B cell (primary cell): ENCODE data around the gene SCAMP5. TPM values are rescaled to one million over a fixed set of nuclear protein-coding genes. Genes with fewer than 3 reads are reported as not detected.

ENCODE experiments used
- ATAC-seq: fragments of 200-7000 bp; cut with Tn5 transposase; one replicate; pipeline ENCODE4 v1.10.0; 2021; ENCODE audit warnings: low read depth, mild to moderate bottlenecking, moderate number of reproducible peaks, moderate library complexity
- CTCF ChIA-PET: fragments of 350-600 bp; sonication (Branson Sonifier 250); formaldehyde crosslinking; loops from one replicate; lab custom pipeline; 2021; ENCODE audit warnings: antibody characterized with exemption, inconsistent platforms; lab: Charles Lee
- POLR2A ChIA-PET: fragments of 350-600 bp; sonication (Branson Sonifier 250); formaldehyde crosslinking; loops from one replicate; lab custom pipeline; 2021; ENCODE audit warnings: antibody characterized with exemption; lab: Charles Lee
- DNase-seq: peaks from one replicate; pipeline ENCODE4 v3.0.0; 2013
- H2AFZ ChIP-seq: 2 replicates; pipeline ENCODE4 v1.6.1; 2012; ENCODE audit warnings: mild to moderate bottlenecking, low read depth, low read length; ENCODE audit not compliant: insufficient read depth, poor library complexity, severe bottlenecking
- H3K27ac ChIP-seq, 2 donors: 1 replicate in 1 of 2; 2 replicates in 1 of 2; pipeline ENCODE4 v1.5.1; 2012 to 2013; ENCODE audit warnings: low read length in 2 of 2, mild to moderate bottlenecking in 2 of 2, moderate library complexity in 1 of 2
- H3K27me3 ChIP-seq, 4 experiments: fragments of 200-600 bp in 1 of 4; sonication (generic) in 1 of 4; replicated peaks in 1 of 4; 1 replicate in 2 of 4; 2 replicates in 2 of 4; pipeline versions ENCODE4 v1.6.1 to v1.7.0; 2013 to 2016; ENCODE audit warnings: low read length in 3 of 4, mild to moderate bottlenecking in 2 of 4, mixed read lengths in 1 of 4, moderate library complexity in 1 of 4; ENCODE audit not compliant: insufficient read depth in 4 of 4, control insufficient read depth in 3 of 4; ENCODE audit errors: control extremely low read depth in 1 of 4
- H3K36me3 ChIP-seq, 2 experiments: replicated peaks in 1 of 2; 1 replicate in 1 of 2; 2 replicates in 1 of 2; pipeline versions ENCODE4 v1.6.1 to v1.7.1; 2013; ENCODE audit warnings: low read length in 1 of 2; ENCODE audit not compliant: insufficient read depth in 2 of 2, control insufficient read depth in 1 of 2; ENCODE audit errors: control extremely low read depth in 1 of 2, extremely low read depth in 1 of 2
- H3K4me1 ChIP-seq, 2 donors: fragments of 200-600 bp in 1 of 2; sonication (generic) in 1 of 2; 1 replicate in 1 of 2; 2 replicates in 1 of 2; pipeline versions ENCODE4 v1.5.1 to v1.6.1; 2013 to 2017; ENCODE audit warnings: low read length in 2 of 2; ENCODE audit not compliant: control insufficient read depth in 2 of 2, insufficient read depth in 2 of 2
- H3K4me2 ChIP-seq: replicated peaks from 2 replicates; pipeline ENCODE3; 2012; ENCODE audit warnings: mild to moderate bottlenecking, low read depth, low read length; ENCODE audit not compliant: poor library complexity, severe bottlenecking
- H3K4me3 ChIP-seq, 5 experiments: fragments of 200-600 bp in 1 of 5; sonication (generic) in 1 of 5; 1 replicate in 3 of 5; 2 replicates in 2 of 5; pipeline versions ENCODE4 v1.5.1 to v1.7.0; 2011 to 2016; ENCODE audit warnings: low read length in 4 of 5, mild to moderate bottlenecking in 4 of 5, low read depth in 2 of 5, control low read depth in 1 of 5, moderate library complexity in 1 of 5; ENCODE audit not compliant: insufficient read depth in 1 of 5; ENCODE audit errors: control extremely low read depth in 1 of 5, extremely low read depth in 1 of 5
- H3K79me2 ChIP-seq: fragments of 200-600 bp; sonication (generic); one replicate; pipeline ENCODE4 v1.6.0; 2016; ENCODE audit warnings: low read length; ENCODE audit not compliant: control insufficient read depth, insufficient read depth
- H3K9ac ChIP-seq: fragments of 200-600 bp; sonication (generic); 2 replicates; pipeline ENCODE4 v1.6.1; 2017; ENCODE audit warnings: mild to moderate bottlenecking, low read length, moderate library complexity
- H3K9me3 ChIP-seq, 3 donors: one replicate each; pipeline versions ENCODE4 v1.6.1 to v1.7.1; 2013; ENCODE audit warnings: low read length in 2 of 3; ENCODE audit not compliant: control insufficient read depth in 2 of 3, insufficient read depth in 1 of 3; ENCODE audit errors: control extremely low read depth in 1 of 3
- H4K20me1 ChIP-seq: 2 replicates; pipeline ENCODE4 v1.6.0; 2012; ENCODE audit warnings: mild to moderate bottlenecking, low read length; ENCODE audit not compliant: insufficient read depth, control insufficient read depth, poor library complexity, severe bottlenecking
- H3K27ac Mint-ChIP-seq: one replicate; pipeline ENCODE4 v1.8.0; 2021; ENCODE audit warnings: mixed read lengths
- H3K27me3 Mint-ChIP-seq: one replicate; pipeline ENCODE4 v1.8.0; 2021; ENCODE audit warnings: mixed read lengths
- H3K4me1 Mint-ChIP-seq: one replicate; pipeline ENCODE4 v1.8.0; 2021; ENCODE audit warnings: mixed read lengths
- H3K4me3 Mint-ChIP-seq: one replicate; pipeline ENCODE4 v1.8.0; 2021; ENCODE audit warnings: mixed read lengths
- H3K9me3 Mint-ChIP-seq: one replicate; pipeline ENCODE4 v1.8.0; 2022; ENCODE audit warnings: mixed read lengths; ENCODE audit not compliant: insufficient read depth
- CTCF ChIP-seq: fragments of 200-600 bp; IDR thresholded peaks from one replicate; pipeline ENCODE4 v1.8.0; 2022; ENCODE audit warnings: antibody characterized with exemption, mild to moderate bottlenecking
- EZH2 ChIP-seq: IDR thresholded peaks from 2 replicates; pipeline ENCODE4 v1.6.1; 2012; ENCODE audit warnings: borderline replicate concordance, low read depth, mild to moderate bottlenecking, moderate library complexity, low read length; ENCODE audit not compliant: insufficient read depth, poor library complexity, severe bottlenecking
- WGBS: methylation state at CpG from one replicate; pipeline ENCODE4 v1.1.5; 2013; ENCODE audit warnings: missing lambda C conversion rate; ENCODE audit not compliant: insufficient coverage; 5-methylcytosine and 5-hydroxymethylcytosine counted together
- intact Hi-C: fragments of 100-400 bp; cut with micrococcal nuclease; formaldehyde crosslinking; loops from one replicate; pipeline ENCODE4 v1.10.0; 2022
- polyA plus RNA-seq: library from polyadenylated mRNA; depleted of rRNA; stranded (reverse); fragments of >200 nt; gene quantifications from 2 replicates; pipeline ENCODE4 v1.2.3, GENCODE V29; 2012
- total RNA-seq, 2 donors: library from RNA; stranded (reverse); fragments of 120-200 nt in 1 of 2; gene quantifications; 1 replicate in 1 of 2; 2 replicates in 1 of 2; pipeline versions ENCODE4 v1.2.3 to v1.2.4, GENCODE V29; 2013 to 2022

Gene SCAMP5
- total and polyA plus RNA-seq, 2 donors (not counting 1 experiment from before 2014, with no cell fraction given), result 0.59 to 3.4 TPM

GRCh38 chr15:74962671-74963070, 32.7 kb upstream of the SCAMP5 start:
- Histone ChIP-seq H2AFZ (no peak overlapping the region), H3K4me3 (no peak overlapping the region), H3K79me2 (no peaks in the 10 kb centered on the region), H3K36me3 (no peaks in the 10 kb centered on the region), H3K27ac (no peak overlapping the region), H3K27me3 (peaks cover 0 to 36% (median 26%) of the 10 kb centered on the region in 4 experiments), H3K9me3 (peaks cover 0 to 10% (median 0%) of the 10 kb centered on the region in 3 donors), H3K4me1 (peaks cover 17% of the 10 kb centered on the region in 2 donors), H4K20me1 (peaks cover 1% of the 10 kb centered on the region), H3K9ac (no peak overlapping the region), H3K4me2 (no peak overlapping the region)
- TF ChIP-seq CTCF, result no peak
- no peak for TF ChIP-seq EZH2
- no peaks in the 10 kb centered on the region for H3K9me3 Mint-ChIP-seq
- intact Hi-C loops, result no loop called here
- DNase-seq (no peak), ATAC-seq (no peak)
- WGBS, result 50% methylated on average over 2 of the region's 2 CpGs
- ChIA-PET CTCF (interaction anchor here (0.6 to 2.4 kb wide), 4 partner anchors 12 to 61 kb away, joined by 3 to 12 read pairs (median 4); no protein-coding TSS in a partner anchor), POLR2A (no interaction called here)
- peaks cover 54% of the 10 kb centered on the region for H3K27me3 Mint-ChIP-seq
- H3K4me3 Mint-ChIP-seq, result no peak overlapping the region
- peaks cover 15% of the 10 kb centered on the region for H3K4me1 Mint-ChIP-seq
- no peak overlapping the region for H3K27ac Mint-ChIP-seq

- peaks cover 0 to 6% (median 0%) of the 10 kb centered on the region in 3 donors for H3K9me3 ChIP-seq
- no peak overlapping the region for H3K4me3 ChIP-seq
- ChIA-PET CTCF (interaction anchor here (1.4 to 2.4 kb wide), 4 partner anchors 12 to 164 kb away, joined by 3 to 12 read pairs (median 3); no protein-coding TSS in a partner anchor), POLR2A (no interaction called here)
- TF ChIP-seq EZH2 (no peak), CTCF (no peak)
- ATAC-seq, result no peak
- H3K4me2 ChIP-seq, result no peak overlapping the region
- H3K36me3 ChIP-seq, result no peaks in the 10 kb centered on the region
- H3K9ac ChIP-seq, result no peak overlapping the region
- no peak overlapping the region for H3K27ac Mint-ChIP-seq
- no peaks in the 10 kb centered on the region for H4K20me1 ChIP-seq
- H3K4me1 ChIP-seq, result peaks cover 11 to 12% of the 10 kb centered on the region in 2 donors
- intact Hi-C loops, result no loop called here
- no peaks in the 10 kb centered on the region for H3K79me2 ChIP-seq
- no peak overlapping the region for H3K4me3 Mint-ChIP-seq
- 100% methylated on average over 1 of the region's 4 CpGs for WGBS
- H3K9me3 Mint-ChIP-seq, result no peaks in the 10 kb centered on the region
- peaks cover 11% of the 10 kb centered on the region for H3K4me1 Mint-ChIP-seq
- DNase-seq, result no peak
- H2AFZ ChIP-seq, result no peak overlapping the region
- peaks cover 50% of the 10 kb centered on the region for H3K27me3 Mint-ChIP-seq
- H3K27me3 ChIP-seq, result peaks cover 0 to 30% (median 21%) of the 10 kb centered on the region in 4 experiments
- H3K27ac ChIP-seq, result no peak overlapping the region
These were observed 32.1 kb upstream of the SCAMP5 start for GRCh38 chr15:74963213-74963612.
